ENCODE data around the gene MSANTD3. TPM values are rescaled to one million over a fixed set of nuclear protein-coding genes. Genes with fewer than 3 reads are reported as not detected.

MSANTD3 gene
- total RNA-seq, 1 donor from 2014 or later: 26.4 TPM

DNA sequence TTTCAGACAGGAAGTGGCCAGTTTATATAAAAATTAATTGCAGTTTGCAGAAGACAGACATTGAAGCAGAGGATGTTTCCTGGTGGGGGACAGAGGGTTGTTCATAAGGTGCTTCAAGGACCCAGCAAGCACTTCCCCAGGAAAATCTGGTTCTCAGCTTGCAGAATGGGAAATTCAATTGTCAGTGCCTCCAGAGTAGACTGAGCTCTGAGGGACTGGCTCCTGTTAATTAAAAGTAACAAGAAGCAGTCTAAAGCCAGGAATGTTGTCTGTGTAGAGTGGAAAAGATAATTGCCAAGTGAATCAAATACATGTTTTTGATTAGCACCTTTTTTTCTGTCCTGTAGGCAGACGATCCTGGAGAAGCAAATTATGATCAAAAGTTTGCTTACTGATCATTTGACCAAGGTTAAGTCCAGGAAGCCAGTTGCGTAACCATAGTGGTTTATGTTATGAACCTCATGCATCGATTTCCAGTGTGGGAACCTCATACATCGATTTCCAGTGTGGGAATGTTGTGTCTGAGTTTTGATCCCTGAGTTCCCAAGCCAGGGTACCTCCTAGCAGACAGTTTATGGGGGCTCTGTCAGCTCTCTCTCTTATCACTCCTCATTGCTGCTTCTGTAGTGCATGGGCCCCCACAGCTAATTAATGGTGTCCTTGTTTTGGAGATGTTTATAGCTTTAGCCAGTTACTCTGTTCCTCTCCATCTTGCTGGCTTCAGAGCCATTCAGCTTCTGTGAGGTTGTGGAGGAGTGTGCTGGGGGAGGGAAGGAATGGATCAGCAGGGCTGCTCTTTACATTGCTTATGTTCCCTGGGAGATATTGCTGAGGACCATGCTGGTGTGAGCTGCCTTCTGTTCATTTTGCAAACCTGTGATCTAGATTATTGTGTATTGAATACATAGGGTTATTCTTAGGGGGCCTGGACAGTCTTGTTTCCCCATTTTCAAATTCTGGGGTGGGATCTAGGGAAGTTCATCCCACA is 17.1 kb downstream of the MSANTD3 start:
- TF ChIP-seq, protein P1, sequence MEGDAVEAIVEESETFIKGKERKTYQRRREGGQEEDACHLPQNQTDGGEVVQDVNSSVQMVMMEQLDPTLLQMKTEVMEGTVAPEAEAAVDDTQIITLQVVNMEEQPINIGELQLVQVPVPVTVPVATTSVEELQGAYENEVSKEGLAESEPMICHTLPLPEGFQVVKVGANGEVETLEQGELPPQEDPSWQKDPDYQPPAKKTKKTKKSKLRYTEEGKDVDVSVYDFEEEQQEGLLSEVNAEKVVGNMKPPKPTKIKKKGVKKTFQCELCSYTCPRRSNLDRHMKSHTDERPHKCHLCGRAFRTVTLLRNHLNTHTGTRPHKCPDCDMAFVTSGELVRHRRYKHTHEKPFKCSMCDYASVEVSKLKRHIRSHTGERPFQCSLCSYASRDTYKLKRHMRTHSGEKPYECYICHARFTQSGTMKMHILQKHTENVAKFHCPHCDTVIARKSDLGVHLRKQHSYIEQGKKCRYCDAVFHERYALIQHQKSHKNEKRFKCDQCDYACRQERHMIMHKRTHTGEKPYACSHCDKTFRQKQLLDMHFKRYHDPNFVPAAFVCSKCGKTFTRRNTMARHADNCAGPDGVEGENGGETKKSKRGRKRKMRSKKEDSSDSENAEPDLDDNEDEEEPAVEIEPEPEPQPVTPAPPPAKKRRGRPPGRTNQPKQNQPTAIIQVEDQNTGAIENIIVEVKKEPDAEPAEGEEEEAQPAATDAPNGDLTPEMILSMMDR (conservative IDR thresholded peaks at IDR 0.05): no peak
- no peak overlapping the region for H3K27ac Mint-ChIP-seq
- no peaks in the 10 kb centered on the region for H3K27me3 Mint-ChIP-seq
- no peak for DNase-seq (ENCODE audit: extremely low spot score, unreplicated experiment)
- no peaks in the 10 kb centered on the region for H3K9me3 Mint-ChIP-seq
- H3K36me3 Mint-ChIP-seq: peaks cover 34% of the 10 kb centered on the region
- peaks cover 6% of the 10 kb centered on the region for H3K4me1 Mint-ChIP-seq (ENCODE audit: unreplicated experiment)
- no peak overlapping the region for H3K4me3 Mint-ChIP-seq

DNA sequence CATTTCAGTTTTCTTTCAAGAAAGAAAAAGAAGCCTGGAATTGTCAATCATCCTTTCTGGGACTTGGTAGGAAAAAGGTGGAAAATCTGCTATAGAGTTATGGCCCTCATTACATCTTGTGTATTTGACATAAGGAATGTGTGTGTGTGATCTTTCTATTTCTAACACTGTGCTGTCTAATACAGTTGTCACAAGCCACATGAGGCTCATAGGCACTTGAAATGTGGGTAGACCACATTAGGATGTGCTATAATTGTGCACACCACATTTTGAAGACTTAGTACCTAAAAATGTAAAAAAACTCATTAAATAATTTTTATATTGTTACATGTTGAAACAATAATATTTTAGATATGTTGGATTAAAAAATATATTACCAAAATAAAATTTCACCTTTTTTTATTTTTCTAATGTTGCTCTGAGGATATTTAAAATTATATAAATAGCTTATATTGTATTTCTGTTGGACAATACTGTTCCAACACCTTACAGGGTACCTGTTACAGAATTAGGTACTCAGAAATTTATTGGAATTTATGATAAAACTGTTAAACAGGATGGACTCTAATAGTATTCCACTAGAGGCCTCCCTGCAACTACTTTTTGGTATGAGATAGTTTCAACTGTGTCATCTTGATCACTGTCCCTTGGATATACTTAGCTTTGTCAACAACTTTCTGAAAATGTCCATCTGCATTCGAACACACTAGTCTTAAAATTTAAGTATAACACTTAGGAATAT is 18.4 kb downstream of the MSANTD3 start:
- H3K9me3 Mint-ChIP-seq: no peaks in the 10 kb centered on the region
- no peak for DNase-seq (ENCODE audit: extremely low spot score, unreplicated experiment)
- H3K36me3 Mint-ChIP-seq: peaks cover 38% of the 10 kb centered on the region
- no peak overlapping the region for H3K4me3 Mint-ChIP-seq
- no peaks in the 10 kb centered on the region for H3K27me3 Mint-ChIP-seq
- TF ChIP-seq, protein P1 (conservative IDR thresholded peaks at IDR 0.05): no peak
- no peak overlapping the region for H3K27ac Mint-ChIP-seq
- H3K4me1 Mint-ChIP-seq (ENCODE audit: unreplicated experiment): peaks cover under 1% of the 10 kb centered on the region

DNA sequence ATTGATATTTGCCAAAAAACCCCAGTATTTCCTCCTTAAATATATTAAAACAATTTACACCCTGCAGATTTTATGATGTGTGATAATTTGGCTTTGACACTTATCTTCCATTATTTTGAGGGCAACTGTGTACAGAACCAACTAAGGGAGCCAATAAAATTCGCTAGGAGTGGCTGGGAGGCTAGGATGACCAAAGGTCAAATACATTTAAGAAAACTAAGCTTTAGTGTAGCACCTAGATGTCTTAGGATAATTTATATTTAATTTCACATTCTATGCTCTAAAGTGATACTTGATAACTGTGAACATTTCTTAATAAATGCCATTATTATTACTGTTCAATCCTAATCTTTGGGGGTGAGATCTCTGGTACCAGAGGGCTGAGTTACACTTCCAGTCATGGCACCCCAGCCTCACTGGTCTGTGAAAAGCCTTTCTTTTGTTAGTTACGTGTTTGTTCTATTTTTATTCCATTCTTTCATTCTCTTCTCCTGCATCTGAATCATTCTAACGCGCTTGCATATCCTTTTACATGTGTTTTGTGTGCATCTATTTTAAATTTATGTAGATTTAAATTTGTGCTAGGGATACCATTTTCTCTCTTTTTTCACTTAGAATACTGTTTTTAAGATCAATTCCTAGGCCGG is 19.1 kb downstream of the MSANTD3 start:
- H3K9me3 Mint-ChIP-seq: no peaks in the 10 kb centered on the region
- TF ChIP-seq, protein P1 (conservative IDR thresholded peaks at IDR 0.05): no peak
- no peaks in the 10 kb centered on the region for H3K27me3 Mint-ChIP-seq
- no peak for DNase-seq (ENCODE audit: extremely low spot score, unreplicated experiment)
- H3K27ac Mint-ChIP-seq: no peak overlapping the region
- H3K4me3 Mint-ChIP-seq: no peak overlapping the region
- no peaks in the 10 kb centered on the region for H3K4me1 Mint-ChIP-seq (ENCODE audit: unreplicated experiment)
- H3K36me3 Mint-ChIP-seq: peaks cover 41% of the 10 kb centered on the region

DNA sequence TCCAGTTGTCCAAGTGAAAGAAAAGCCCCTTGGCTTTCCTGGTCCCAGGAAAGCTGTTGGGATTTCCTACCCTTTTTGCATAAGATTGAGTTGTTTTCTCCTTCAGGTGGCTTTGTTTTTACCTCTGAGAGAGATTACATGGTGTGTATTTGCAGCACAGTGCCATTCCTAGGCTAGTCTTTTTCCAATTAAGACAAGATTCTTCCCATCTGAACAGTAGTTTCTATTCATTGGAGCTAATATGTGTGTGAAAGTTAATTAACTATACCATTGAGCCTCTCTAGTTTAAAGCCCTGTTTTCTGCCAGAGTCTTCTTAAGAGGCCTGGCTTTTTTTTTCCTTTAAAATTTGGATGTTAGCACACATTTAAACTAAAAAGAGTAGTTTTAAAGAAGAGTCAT is 20.1 kb downstream of the MSANTD3 start:
- Mint-ChIP-seq H3K36me3 (peaks cover 41% of the 10 kb centered on the region), H3K4me3 (no peak overlapping the region), H3K4me1 (ENCODE audit: unreplicated experiment) (no peaks in the 10 kb centered on the region), H3K9me3 (no peaks in the 10 kb centered on the region), H3K27me3 (no peaks in the 10 kb centered on the region), H3K27ac (no peak overlapping the region)
- no peak for DNase-seq (ENCODE audit: extremely low spot score, unreplicated experiment)
- TF ChIP-seq, protein P1 (conservative IDR thresholded peaks at IDR 0.05): no peak

DNA sequence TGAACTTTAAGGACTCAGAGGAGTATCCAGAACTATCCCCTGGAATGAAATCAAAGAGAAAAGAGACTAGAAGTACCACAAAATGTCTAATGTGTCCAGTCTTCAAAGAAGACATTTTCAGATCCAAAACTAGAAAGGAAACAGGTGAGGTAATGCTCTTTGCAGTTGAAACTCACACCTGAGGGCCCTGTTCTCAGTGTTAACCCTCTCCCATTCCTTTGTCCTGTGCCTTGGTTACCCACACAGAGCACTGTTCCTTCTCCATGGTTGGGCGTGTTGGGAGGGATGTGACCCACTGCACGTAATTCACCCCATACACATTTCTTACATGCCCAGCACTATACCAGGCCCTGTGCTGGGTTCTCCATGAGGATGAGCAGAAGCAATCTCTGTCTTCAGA is 21.3 kb downstream of the MSANTD3 start:
- TF ChIP-seq, protein P1 (conservative IDR thresholded peaks at IDR 0.05): no peak
- no peaks in the 10 kb centered on the region for H3K27me3 Mint-ChIP-seq
- no peak overlapping the region for H3K4me3 Mint-ChIP-seq
- H3K4me1 Mint-ChIP-seq (ENCODE audit: unreplicated experiment): no peaks in the 10 kb centered on the region
- H3K9me3 Mint-ChIP-seq: no peaks in the 10 kb centered on the region
- peaks cover 44% of the 10 kb centered on the region for H3K36me3 Mint-ChIP-seq
- H3K27ac Mint-ChIP-seq: no peak overlapping the region
- no peak for DNase-seq (ENCODE audit: extremely low spot score, unreplicated experiment)

Measured in type B pancreatic cell (in vitro differentiated cells).